ENCODE measurements around the gene VPS26B.
"Not testable (repeated sequence)": the region's sequence is repeated elsewhere in the genome, so short reads cannot be mapped to it uniquely, and the experiment has no call there.

VPS26B gene

DNA sequence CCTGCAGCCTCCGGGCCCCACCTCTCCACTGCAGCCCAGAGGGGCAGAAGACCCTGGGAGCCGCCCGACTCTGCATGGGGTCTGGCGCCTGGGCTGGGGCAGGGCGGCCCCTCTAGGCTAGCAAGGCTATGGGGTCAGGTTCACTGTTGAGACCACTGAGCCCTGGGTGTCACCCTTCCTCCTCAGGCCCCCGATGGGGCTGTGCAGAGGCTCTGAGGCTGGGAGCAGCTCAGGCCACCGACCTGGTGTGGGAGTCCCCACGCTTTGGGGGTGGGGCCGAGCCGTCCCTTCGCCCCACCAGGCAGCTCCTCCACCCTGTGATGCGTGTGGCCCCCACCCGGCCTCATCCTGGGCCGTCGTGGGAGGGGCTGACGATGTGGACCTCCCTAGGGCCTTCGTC is 57.2 kb downstream of the VPS26B start:
- DNase-seq (ENCODE audit: low spot score), result not testable (repeated sequence)

DNA sequence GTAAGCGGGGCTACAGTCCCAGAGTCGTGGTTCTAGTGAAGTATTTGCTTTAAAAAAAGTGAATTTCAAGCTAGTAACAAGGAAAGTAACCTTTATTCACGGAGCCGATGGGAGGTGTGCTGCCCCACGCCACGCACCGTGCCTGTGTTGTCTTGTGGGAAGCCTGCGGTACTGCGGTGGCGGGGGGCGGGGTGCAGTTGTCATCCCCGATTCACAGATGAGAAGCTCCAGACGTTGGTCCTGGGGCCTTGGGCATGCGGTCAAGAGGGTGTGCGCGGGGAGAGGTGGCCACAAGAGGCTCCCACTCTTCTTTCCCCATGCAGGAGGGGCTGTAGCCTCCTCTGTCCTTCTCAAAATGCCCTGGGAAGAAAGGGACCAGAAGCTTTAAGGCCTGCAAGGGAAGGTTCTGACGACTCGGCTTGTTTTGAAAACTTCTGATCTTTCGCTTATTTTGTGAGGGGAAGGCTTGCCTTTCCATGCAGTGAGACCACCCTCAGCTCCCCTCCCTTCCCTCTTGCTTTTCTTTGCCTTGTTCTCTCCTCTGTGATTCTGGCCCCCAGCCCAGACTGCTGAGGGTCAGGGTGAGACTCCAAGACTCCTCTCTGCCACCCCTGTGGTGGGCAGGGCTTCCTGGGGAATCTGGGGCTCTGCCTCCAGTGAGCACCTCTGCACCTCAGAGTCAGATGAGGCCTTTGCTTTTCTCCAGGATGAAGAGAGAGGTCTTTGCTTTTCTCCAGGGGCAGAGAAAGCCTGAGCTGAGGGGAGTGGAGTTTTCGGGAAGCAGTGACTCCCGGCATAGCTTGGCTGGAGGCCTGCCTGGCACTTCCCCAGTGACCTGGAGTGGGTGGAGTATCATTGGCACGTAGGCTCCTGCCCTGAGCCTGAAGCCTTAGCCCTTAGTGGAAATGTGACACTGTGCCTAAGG is 57.9 kb downstream of the VPS26B start:
- no peak for DNase-seq (ENCODE audit: low spot score)

DNA sequence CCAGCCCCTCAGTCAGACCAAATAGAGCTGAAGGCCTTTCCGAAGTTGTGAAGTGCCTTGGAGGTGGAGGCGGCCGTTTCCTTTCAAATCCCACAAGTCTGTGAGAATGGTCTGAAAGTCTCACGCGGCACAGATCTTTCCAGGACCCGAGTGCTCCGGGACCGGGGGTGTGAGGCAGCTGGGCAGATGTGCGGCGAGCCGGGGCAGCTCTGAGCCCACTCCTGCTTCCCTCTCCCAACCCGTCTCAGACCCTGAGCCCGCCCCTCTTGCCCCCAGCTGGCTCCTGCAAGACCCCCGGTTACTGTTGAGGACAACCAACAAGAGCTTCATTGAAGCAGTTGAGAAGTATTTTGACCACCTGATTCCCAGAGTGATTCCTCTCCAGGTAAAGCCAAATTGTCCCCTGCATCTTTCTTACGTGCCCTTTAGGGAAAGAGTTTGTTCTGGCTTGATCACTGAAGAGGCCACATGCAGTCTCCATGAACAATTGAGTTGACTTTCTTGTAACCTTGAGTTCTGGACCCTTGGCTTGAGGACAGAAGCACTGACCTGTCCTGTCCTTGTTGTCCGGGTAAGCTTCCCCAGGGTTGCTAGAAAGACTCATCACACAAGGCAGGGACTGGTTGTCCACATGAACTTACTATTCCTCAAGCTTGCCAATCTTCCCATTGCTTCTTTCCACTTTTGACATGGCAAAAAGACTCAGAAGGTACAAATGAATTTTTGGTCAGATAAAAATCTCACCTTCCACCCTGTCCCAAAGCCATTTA is 59.2 kb downstream of the VPS26B start:
- DNase-seq (ENCODE audit: low spot score), result no peak

DNA sequence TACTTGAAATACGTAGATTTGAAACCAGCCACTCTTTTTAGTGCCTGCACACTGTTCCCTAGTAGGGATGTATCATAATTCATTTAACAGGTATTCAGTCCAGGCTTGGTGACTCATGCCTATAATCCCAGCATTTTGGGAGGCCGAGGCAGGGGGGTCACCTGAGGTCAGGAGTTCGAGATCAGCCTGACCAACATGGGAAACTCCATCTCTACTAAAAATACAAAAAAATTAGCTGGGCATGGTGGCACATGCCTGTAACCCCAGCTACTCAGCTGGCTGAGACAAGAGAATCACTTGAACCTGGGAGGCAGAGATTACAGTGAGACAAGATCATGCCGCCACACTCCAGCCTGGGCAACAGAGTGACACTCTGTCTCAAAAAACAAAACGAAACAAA is 59.9 kb downstream of the VPS26B start:
- not testable (repeated sequence) for DNase-seq (ENCODE audit: low spot score)

DNA sequence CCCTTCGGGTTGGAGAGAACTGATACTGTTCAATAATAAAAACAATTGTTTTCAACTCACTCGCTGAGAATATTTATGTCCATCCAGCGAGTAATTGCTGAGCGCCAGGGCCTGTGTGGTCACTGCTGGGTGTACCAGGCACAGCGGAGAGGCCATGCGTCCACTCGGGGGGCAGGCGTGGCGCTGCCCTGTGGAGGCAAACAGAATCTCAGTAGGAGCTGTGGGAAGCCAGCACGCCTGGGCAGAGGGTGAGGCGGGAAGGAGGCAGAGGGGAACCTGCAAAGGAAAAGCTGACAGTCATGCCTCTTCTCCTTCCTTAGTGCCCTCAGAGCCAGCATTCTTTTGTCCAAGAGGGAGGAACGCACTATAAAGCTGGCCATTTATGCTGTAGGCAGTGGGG is 63.1 kb downstream of the VPS26B start:
- no peak for DNase-seq (ENCODE audit: low spot score)

DNA sequence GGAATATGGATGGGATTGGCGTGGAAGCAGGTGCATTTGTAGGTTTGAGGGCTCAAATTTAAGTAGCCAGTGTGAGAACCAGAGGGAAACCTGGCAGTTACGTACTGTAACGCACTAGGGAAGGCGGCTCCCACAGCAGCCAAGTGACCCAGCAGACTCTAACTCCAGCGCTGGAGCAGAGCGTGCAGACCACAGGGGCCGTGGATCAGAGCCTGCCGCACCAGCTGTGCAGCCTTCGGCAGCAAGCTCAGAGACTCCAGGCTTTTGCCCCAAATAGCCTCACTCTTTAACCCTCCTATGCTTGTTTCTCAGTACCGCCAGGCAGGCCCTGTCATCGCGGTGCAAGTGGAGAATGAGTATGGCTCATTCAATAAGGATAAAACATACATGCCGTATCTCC is 64.0 kb downstream of the VPS26B start:
- DNase-seq (ENCODE audit: low spot score), result no peak

DNA sequence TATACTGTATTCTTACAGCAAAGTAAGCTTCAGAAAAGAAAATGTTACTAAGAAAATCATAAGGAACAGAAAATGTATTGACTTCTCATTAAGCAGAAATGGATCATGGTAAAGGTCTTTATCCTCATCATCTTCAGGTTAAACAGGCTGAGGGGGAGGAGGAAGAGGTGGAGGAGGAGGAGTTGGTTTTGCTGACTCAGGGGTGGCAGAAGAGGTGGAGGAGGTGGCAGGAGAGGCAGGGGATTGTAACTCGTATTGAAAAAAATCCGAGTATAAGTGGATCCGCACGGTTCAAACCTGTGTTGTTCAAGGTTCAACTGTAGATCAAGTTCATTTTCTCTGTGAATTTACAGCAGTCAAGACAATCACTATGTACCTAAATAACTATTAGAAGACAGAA is 64.7 kb downstream of the VPS26B start:
- no peak for DNase-seq (ENCODE audit: low spot score)

DNA sequence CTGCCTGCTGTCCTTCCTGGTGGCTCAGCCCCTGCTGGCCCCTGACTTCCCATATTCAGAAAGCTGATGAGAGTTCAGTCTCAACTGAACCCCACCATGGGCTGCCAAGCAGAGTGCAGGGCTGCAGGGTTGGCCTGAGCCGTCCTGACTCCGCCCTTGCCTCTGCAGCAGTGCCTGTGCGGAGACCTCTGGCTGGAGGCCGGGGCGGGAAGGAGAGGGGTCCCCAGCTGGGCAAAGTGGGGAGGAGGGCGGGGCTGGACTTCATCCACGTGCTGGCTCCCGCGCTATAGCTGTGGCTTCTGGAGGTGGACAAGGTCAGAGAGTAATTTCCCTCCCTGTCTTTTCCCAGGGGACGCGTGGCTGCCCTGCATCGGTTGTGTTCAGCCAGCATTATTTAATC is 65.3 kb downstream of the VPS26B start:
- no peak for DNase-seq (ENCODE audit: low spot score)

DNA sequence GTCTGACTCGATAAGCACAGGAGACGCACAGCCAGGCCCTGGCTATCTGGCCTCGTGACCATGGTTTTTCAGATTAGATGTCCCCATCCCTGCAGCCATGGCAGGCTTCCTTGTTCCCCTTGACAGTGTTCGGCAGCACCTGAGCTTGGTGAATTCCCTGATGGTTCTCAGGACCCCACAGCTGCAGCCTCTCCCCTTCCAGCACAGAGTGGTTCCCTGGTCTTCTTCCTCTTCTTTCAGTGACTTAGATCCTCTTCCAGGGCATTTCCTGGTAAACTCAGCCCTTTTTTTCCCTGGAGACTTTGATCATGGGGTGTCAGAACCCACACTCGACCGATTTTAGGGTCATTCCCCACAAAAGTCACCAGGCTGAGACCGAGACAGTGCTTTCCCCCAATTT is 66.2 kb downstream of the VPS26B start:
- no peak for DNase-seq (ENCODE audit: low spot score)

DNA sequence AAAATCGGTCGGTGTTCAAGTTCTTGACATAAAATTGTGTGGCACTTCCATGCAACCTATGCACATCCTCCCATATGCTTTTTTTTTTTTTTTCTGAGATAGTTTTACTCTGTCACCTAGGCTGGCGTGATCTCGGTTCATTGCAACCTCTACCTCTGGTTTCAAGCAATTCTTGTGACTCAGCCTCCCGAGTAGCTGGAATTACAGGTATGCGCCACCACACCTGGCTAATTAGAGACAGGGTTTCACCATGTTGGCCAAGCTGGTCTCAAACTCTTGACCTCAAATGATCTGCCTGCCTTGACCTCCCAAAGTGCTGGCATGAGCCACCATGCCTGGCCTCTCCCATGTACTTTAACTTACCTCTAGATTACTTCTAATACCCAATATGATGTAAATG is 66.7 kb downstream of the VPS26B start:
- no peak for DNase-seq (ENCODE audit: low spot score)

DNA sequence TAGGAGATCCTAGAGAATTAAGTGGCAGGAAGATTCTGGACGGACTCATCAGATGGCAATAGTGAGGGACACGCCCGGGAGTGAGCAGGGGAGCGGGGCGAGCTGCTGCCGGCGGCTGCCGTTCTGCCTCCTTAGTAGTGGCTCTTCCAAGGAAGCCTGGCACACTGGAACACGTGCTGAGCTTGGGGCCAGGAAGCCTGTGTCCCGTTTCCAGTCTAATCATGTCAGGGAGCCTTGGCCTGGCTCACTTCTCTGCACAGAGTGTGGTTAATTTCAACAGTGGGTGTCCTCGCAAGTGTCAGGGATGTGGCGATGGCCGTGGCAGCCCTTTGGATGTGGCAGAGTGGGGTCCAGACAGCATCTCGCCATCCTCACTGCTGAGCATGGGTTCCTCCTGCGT is 68.2 kb downstream of the VPS26B start:
- DNase-seq (ENCODE audit: low spot score), result no peak

DNA sequence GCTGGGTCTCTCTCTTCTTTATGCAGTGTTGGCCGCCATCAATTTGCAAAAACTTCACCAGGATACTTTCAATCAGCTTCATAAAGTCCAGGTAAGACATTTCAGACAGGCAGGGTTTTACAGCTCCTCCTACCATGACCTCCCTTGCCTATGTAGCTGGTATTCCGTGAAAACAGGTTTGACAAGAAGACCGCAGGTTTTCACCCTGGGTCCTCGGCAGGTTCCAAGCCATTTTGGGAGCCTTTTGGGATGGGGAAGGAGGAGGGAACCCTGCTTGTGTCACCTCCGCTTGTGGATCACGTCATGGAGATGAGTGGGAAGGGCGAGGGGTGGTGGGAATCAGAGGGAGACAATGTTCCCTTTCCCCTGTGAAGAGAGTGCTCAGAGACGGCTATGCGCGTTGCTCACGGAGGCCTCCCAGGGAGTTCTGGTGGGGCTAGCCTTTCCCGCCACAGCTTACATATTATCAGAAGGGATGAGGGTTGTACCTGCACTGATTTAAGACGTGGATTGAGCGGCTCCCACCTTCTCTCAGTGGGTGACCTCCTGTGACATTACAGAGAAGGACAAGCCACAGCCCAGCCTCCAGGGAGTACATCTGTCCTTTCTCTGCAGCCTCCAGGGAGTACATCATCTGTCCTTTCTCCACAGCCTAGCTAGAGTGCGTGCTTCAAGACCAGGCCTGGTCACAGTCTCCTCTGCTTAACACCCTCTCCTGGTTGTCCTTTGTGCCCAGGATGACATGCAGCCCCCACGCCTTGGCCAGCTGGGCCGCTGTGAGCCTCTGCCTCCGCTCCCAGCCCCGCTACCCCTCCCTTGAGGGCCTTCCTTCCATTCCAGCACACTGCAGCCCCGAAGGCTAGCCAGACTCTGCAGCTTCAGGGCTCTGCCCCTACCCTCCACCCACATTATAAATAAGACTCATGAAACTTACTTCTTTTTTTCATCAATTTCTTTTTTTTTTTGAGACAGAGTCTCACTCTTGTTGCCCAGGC is 68.9 kb downstream of the VPS26B start:
- DNase-seq (ENCODE audit: low spot score), result no peak

DNA sequence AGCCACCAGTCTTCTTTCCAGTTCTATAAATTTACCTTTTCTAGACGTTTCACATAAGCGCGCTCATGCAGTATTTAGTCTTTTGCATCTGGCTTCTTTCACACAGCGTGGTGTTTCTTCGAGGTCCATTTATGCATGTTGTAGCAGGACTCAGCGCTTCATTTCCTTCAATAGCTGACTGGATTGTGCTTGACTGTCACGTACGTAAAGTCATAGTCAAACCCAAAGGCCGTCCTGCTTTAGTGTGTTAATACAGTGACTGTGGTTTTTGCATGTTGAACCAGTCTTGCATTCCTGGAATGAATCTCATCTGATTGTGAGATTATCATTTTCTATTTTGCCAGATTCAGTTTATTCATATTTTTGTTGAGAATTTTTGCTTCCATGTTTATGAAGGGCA is 70.2 kb downstream of the VPS26B start:
- DNase-seq (ENCODE audit: low spot score), result no peak

All from COLO829 (cell line).